Hepatocyte (in vitro differentiated cells): ENCODE data around the gene PAFAH1B2.

Experiments used
- EZH2 ChIP-seq: fragments of 200-600 bp; sonication (generic); IDR thresholded peaks from 2 replicates; pipeline ENCODE4 v1.6.1; 2016; ENCODE audit warnings: antibody characterized with exemption, mild to moderate bottlenecking, borderline replicate concordance
- EZH2phosphoT487 ChIP-seq: fragments of 200-600 bp; sonication (generic); IDR thresholded peaks from one replicate; pipeline ENCODE4 v1.6.1; 2018; ENCODE audit warnings: antibody characterized with exemption, mild to moderate bottlenecking, low read depth, moderate library complexity; ENCODE audit not compliant: unreplicated experiment, severe bottlenecking
- TF ChIP-seq, protein P1 (sequence below): fragments of 200-600 bp; sonication (generic); IDR thresholded peaks from 2 replicates; pipeline ENCODE4 v1.5.1; 2016; ENCODE audit warnings: antibody characterized with exemption, mild to moderate bottlenecking; ENCODE audit not compliant: poor library complexity

DNA sequence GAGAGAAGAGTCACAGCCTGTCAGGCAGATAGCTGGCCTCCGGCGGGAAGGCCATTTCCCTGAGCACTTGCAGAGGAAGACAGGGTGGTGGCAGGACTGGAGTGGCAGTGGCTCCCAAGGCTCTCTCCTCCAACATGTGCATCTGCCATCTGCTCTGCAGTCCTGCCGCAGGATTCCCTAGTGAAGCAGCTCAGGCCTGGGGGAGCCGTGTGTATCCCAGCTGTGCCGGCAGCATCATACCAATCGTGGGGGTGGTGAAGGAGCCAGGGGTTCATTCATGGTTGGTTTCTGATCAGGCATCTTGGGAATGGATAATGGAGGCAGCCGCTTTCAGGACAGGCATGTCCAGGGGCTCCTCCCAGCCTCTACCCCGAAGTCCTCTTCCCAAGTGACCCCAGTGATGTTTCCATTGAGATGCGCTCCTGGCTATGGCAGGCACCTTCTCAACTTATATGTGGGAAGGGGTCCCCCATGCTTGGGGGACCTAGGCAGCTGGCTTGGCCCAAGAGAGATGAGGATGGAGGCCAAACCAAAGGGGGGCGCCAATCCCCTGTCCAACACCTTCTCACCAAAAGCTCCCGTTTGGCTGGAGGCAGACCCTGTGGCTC is 61.2 kb downstream of the PAFAH1B2 start:
- no peak for TF ChIP-seq EZH2
- TF ChIP-seq, protein P1, sequence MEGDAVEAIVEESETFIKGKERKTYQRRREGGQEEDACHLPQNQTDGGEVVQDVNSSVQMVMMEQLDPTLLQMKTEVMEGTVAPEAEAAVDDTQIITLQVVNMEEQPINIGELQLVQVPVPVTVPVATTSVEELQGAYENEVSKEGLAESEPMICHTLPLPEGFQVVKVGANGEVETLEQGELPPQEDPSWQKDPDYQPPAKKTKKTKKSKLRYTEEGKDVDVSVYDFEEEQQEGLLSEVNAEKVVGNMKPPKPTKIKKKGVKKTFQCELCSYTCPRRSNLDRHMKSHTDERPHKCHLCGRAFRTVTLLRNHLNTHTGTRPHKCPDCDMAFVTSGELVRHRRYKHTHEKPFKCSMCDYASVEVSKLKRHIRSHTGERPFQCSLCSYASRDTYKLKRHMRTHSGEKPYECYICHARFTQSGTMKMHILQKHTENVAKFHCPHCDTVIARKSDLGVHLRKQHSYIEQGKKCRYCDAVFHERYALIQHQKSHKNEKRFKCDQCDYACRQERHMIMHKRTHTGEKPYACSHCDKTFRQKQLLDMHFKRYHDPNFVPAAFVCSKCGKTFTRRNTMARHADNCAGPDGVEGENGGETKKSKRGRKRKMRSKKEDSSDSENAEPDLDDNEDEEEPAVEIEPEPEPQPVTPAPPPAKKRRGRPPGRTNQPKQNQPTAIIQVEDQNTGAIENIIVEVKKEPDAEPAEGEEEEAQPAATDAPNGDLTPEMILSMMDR: no peak
- no peak for TF ChIP-seq EZH2phosphoT487
